ENCODE data around the gene CNOT8. TPM values are rescaled to one million over a fixed set of nuclear protein-coding genes. Genes with fewer than 3 reads are reported as not detected.
A peak's percentile ranks its signal among the peaks of the same experiment; 100 is the strongest.

The CNOT8 gene
- total and polyA plus RNA-seq, 8 donors, result 11.8 to 27.4 (median 15.0) TPM

- Histone ChIP-seq H3K27me3 (no peaks in the 10 kb centered on the region), H3K36me3 (peaks cover 0 to 17% (median 2%) of the 10 kb centered on the region in 3 donors), H3K4me1 (peaks cover 0 to 10% (median 0%) of the 10 kb centered on the region in 3 donors), H3K9me3 (no peaks in the 10 kb centered on the region), H3K27ac (no peak overlapping the region), H3K4me3 (no peak overlapping the region)
- 70 to 74% methylated on average over 2 of the region's 2 CpGs for WGBS, 2 donors
- intact Hi-C loops (cut with DNase I), result no loop called here
- FAIRE-seq (no peak), ATAC-seq (no peak), DNase-seq (no peak)
- no peak for TF ChIP-seq CTCF (IDR thresholded peaks at IDR 0.05)
These were observed 8.4 kb downstream of the CNOT8 start for GRCh38 chr5:154866841-154867240.

- no peak for DNase-seq
- intact Hi-C loops (cut with DNase I), result no loop called here
These were observed 10.3 kb downstream of the CNOT8 start for GRCh38 chr5:154868702-154869101.

DNA sequence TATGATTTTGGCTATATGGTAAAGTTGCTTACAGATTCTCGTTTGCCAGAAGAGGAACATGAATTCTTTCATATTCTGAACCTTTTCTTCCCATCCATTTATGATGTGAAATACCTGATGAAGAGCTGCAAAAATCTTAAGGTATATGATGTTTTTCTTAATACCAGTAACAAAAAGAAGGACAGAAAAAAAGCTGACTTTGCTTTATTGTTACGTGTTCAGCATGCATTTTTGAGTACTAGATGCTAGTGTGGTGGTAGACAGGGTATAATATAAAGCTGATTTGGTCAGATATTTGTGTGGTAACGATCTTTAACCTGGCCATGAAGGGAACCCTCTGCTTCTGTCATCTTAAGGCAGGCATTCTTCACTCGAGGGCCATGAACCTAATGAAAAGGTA, 13.3 kb downstream of the CNOT8 start:
- Histone ChIP-seq H3K4me3 (no peak overlapping the region), H3K27ac (no peak overlapping the region), H3K4me1 (no peaks in the 10 kb centered on the region), H3K27me3 (no peaks in the 10 kb centered on the region), H3K36me3 (peaks cover 0 to 53% (median 23%) of the 10 kb centered on the region in 3 donors), H3K9me3 (no peaks in the 10 kb centered on the region)
- intact Hi-C loops (cut with DNase I), result no loop called here
- ATAC-seq (no peak), DNase-seq (no peak), FAIRE-seq (no peak)
- TF ChIP-seq CTCF (IDR thresholded peaks at IDR 0.05), result no peak
- 83 to 95% methylated on average over 4 of the region's 4 CpGs for WGBS, 2 donors

More at GRCh38 chr5:154868702-154869101, 10.3 kb downstream of the CNOT8 start:
- FAIRE-seq, result no peak
- Histone ChIP-seq H3K27ac (no peak overlapping the region), H3K4me3 (no peak overlapping the region), H3K27me3 (no peaks in the 10 kb centered on the region), H3K4me1 (peaks cover 0 to 6% (median 0%) of the 10 kb centered on the region in 3 donors), H3K36me3 (peaks cover 0 to 36% (median 7%) of the 10 kb centered on the region in 3 donors), H3K9me3 (no peaks in the 10 kb centered on the region)
- no peak for TF ChIP-seq CTCF (IDR thresholded peaks at IDR 0.05)
- WGBS, 2 donors, result 90 to 91% methylated on average over 5 of the region's 5 CpGs
- ATAC-seq, result peak in 3 of 4 donors; percentile 34 to 49 (median 43)

- Histone ChIP-seq H3K4me1 (no peaks in the 10 kb centered on the region), H3K9me3 (no peaks in the 10 kb centered on the region), H3K36me3 (peaks cover 0 to 53% (median 23%) of the 10 kb centered on the region in 3 donors), H3K27ac (no peak overlapping the region), H3K4me3 (no peak overlapping the region), H3K27me3 (no peaks in the 10 kb centered on the region)
- DNase-seq (no peak), FAIRE-seq (no peak), ATAC-seq (no peak)
- intact Hi-C loops (cut with DNase I), result no loop called here
- WGBS, 2 donors, result 85 to 88% methylated on average over 5 of the region's 5 CpGs
- TF ChIP-seq CTCF (IDR thresholded peaks at IDR 0.05), result no peak
These were observed 15.4 kb downstream of the CNOT8 start for GRCh38 chr5:154873791-154874331.

GRCh38 chr5:154878642-154879335, 20.4 kb downstream of the CNOT8 start:
- Histone ChIP-seq H3K4me1 (no peaks in the 10 kb centered on the region), H3K27ac (no peak overlapping the region), H3K9me3 (no peaks in the 10 kb centered on the region), H3K36me3 (peaks cover 0 to 24% (median 17%) of the 10 kb centered on the region in 3 donors), H3K27me3 (no peaks in the 10 kb centered on the region), H3K4me3 (no peak overlapping the region)
- DNase-seq (no peak), FAIRE-seq (no peak), ATAC-seq (no peak)
- 94 to 97% methylated on average over 14 of the region's 14 CpGs for whole genome bisulfite sequencing, 2 donors
- TF ChIP-seq CTCF (IDR thresholded peaks at IDR 0.05), result no peak
- intact Hi-C loops (cut with DNase I), result no loop called here
